GM23248 (cell line): Measurements from ENCODE around the gene TBC1D22A. TPM values are rescaled to one million over a fixed set of nuclear protein-coding genes. Genes with fewer than 3 reads are reported as not detected.

Experiments used
- DNase-seq: peaks from one replicate; pipeline ENCODE4 v3.0.0-alpha.2; 2015
- H2AFZ ChIP-seq: fragments of 200-600 bp; sonication (generic); 2 replicates; pipeline ENCODE4 v1.6.1; 2016; ENCODE audit warnings: antibody characterized with exemption
- H3F3A ChIP-seq: fragments of 200-600 bp; sonication (generic); 2 replicates; pipeline ENCODE4 v1.6.1; 2016; ENCODE audit warnings: mild to moderate bottlenecking, antibody characterized with exemption, mixed run types; ENCODE audit not compliant: insufficient read depth
- H3K27ac ChIP-seq: fragments of 200-600 bp; sonication (generic); 2 replicates; pipeline ENCODE4 v1.5.1; 2016; ENCODE audit warnings: mild to moderate bottlenecking
- H3K27me3 ChIP-seq: fragments of 200-600 bp; sonication (generic); replicated peaks from 2 replicates; pipeline ENCODE4 v1.6.1; 2016; ENCODE audit warnings: mild to moderate bottlenecking; ENCODE audit not compliant: insufficient read depth
- H3K36me3 ChIP-seq: fragments of 200-600 bp; sonication (generic); 2 replicates; pipeline ENCODE4 v1.6.1; 2016; ENCODE audit warnings: low read depth, mild to moderate bottlenecking
- H3K4me1 ChIP-seq: fragments of 200-600 bp; sonication (generic); 2 replicates; pipeline ENCODE4 v1.6.1; 2016; ENCODE audit warnings: mild to moderate bottlenecking; ENCODE audit not compliant: insufficient read depth
- H3K4me2 ChIP-seq: fragments of 200-600 bp; sonication (generic); one replicate; pipeline ENCODE4 v1.6.1; 2016; ENCODE audit warnings: mild to moderate bottlenecking; ENCODE audit not compliant: unreplicated experiment
- H3K4me3 ChIP-seq: fragments of 200-600 bp; sonication (generic); 2 replicates; pipeline ENCODE4 v1.5.1; 2016; ENCODE audit warnings: mild to moderate bottlenecking
- H3K79me2 ChIP-seq: fragments of 200-600 bp; sonication (generic); 2 replicates; pipeline ENCODE4 v1.6.1; 2016; ENCODE audit warnings: mild to moderate bottlenecking; ENCODE audit not compliant: insufficient read depth
- H3K9ac ChIP-seq: fragments of 200-600 bp; sonication (generic); 2 replicates; pipeline ENCODE4 v1.6.1; 2016; ENCODE audit warnings: mild to moderate bottlenecking
- H3K9me2 ChIP-seq: fragments of 200-600 bp; sonication (generic); 2 replicates; pipeline ENCODE4 v1.6.1; 2016; ENCODE audit warnings: mixed run types, mild to moderate bottlenecking, moderate library complexity; ENCODE audit not compliant: insufficient read depth
- H3K9me3 ChIP-seq: fragments of 200-600 bp; sonication (generic); one replicate; pipeline ENCODE4 v1.6.1; 2017; ENCODE audit warnings: low read depth
- H4K20me1 ChIP-seq: fragments of 200-600 bp; sonication (generic); 2 replicates; pipeline ENCODE4 v1.6.0; 2016; ENCODE audit not compliant: insufficient read depth
- EZH2 ChIP-seq: fragments of 200-600 bp; sonication (generic); IDR thresholded peaks from 2 replicates; pipeline ENCODE4 v1.6.1; 2018; ENCODE audit warnings: antibody characterized with exemption, mild to moderate bottlenecking; ENCODE audit not compliant: insufficient read depth, poor library complexity, severe bottlenecking
- EZH2phosphoT487 ChIP-seq: fragments of 200-600 bp; sonication (generic); IDR thresholded peaks from 2 replicates; pipeline ENCODE4 v1.6.1; 2018; ENCODE audit warnings: antibody characterized with exemption, moderate library complexity, mild to moderate bottlenecking, low read depth; ENCODE audit not compliant: insufficient read depth
- WGBS, 2 experiments: methylation state at CpG; one replicate each; pipeline ENCODE4 v1.1.6; 2015 to 2017; ENCODE audit warnings: low lambda C conversion rate in 2 of 2, low coverage in 1 of 2; ENCODE audit errors: missing lambda C conversion rate in 2 of 2; 5-methylcytosine and 5-hydroxymethylcytosine counted together
- in situ Hi-C: fragments of 300-500 bp; cut with MboI; formaldehyde crosslinking; loops from 2 replicates; pipeline ENCODE4 v1.15.0; 2020
- polyA plus RNA-seq: library from polyadenylated mRNA; unstranded; fragments of >200 nt; fragmentation: Nextera tagmentation; extraction: Ambion mirVana; gene quantifications from 2 replicates; pipeline ENCODE4 v1.2.1, GENCODE V29; 2016
- total RNA-seq: library from RNA; depleted of rRNA; stranded (reverse); fragments of >200 nt; shearing (Covaris generic); gene quantifications from 2 replicates; pipeline ENCODE4 v1.2.3, GENCODE V29; 2014; rRNA removed

Gene TBC1D22A, protein sequence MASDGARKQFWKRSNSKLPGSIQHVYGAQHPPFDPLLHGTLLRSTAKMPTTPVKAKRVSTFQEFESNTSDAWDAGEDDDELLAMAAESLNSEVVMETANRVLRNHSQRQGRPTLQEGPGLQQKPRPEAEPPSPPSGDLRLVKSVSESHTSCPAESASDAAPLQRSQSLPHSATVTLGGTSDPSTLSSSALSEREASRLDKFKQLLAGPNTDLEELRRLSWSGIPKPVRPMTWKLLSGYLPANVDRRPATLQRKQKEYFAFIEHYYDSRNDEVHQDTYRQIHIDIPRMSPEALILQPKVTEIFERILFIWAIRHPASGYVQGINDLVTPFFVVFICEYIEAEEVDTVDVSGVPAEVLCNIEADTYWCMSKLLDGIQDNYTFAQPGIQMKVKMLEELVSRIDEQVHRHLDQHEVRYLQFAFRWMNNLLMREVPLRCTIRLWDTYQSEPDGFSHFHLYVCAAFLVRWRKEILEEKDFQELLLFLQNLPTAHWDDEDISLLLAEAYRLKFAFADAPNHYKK
- total RNA-seq (12.3 and 13.3 TPM in 2 replicates), polyA plus RNA-seq (16.9 and 17.9 TPM in 2 replicates)

GRCh38 chr22:46762238-46763050, at the start of gene TBC1D22A:
TSS of gene TBC1D22A (plus strand) at chr22:46762650. CDS start at chr22:46762787, 137 bp downstream.
- Histone ChIP-seq H3K79me2 (peaks cover 68% of the 10 kb centered on the region), H3K27ac (peak within 1 kb of the TSS; percentile 88), H3K27me3 (no peaks in the 10 kb centered on the region), H3K36me3 (no peaks in the 10 kb centered on the region), H3K9me2 (no peaks in the 10 kb centered on the region), H3K4me2 (peak within 1 kb of the TSS; percentile 93), H3K4me1 (peaks cover 20% of the 10 kb centered on the region), H3K9me3 (no peaks in the 10 kb centered on the region), H3K9ac (peak within 1 kb of the TSS; percentile 96), H2AFZ (peak within 1 kb of the TSS; percentile 88), H4K20me1 (no peaks in the 10 kb centered on the region), H3K4me3 (peak within 1 kb of the TSS; percentile 97), H3F3A (peaks cover 11% of the 10 kb centered on the region; the same call in 1 of the 2 replicates)
- peak; percentile 99 for DNase-seq
- WGBS, 2 experiments: 1% methylated on average over 58 to 66 of the region's 66 CpGs
- TF ChIP-seq EZH2 (no peak), EZH2phosphoT487 (no peak)
- in situ Hi-C loops: no loop called here

- peak overlapping the region; percentile 56 for H3K27ac ChIP-seq
- H3K9ac ChIP-seq: peak overlapping the region; percentile 31
- H3K9me3 ChIP-seq: no peaks in the 10 kb centered on the region
- H2AFZ ChIP-seq: no peak overlapping the region
- peaks cover 36% of the 10 kb centered on the region for H3K36me3 ChIP-seq
- H3K9me2 ChIP-seq: no peaks in the 10 kb centered on the region
- H4K20me1 ChIP-seq: no peaks in the 10 kb centered on the region
- TF ChIP-seq EZH2: no peak
- no peak for TF ChIP-seq EZH2phosphoT487
- DNase-seq: peak; percentile 54
- H3F3A ChIP-seq: peaks cover 22% of the 10 kb centered on the region
- H3K4me1 ChIP-seq: peaks cover 7% of the 10 kb centered on the region
- in situ Hi-C loops: no loop called here
- no peak overlapping the region for H3K4me3 ChIP-seq
- 27 to 28% methylated on average over 4 of the region's 4 CpGs for WGBS, 2 experiments
- peaks cover 19% of the 10 kb centered on the region for H3K79me2 ChIP-seq
- H3K27me3 ChIP-seq: no peaks in the 10 kb centered on the region
- no peak overlapping the region for H3K4me2 ChIP-seq
Observed at GRCh38 chr22:46714550-46714949, 47.9 kb upstream of the TBC1D22A start.

GRCh38 chr22:46719921-46720320, 42.5 kb upstream of the TBC1D22A start:
- in situ Hi-C loops: no loop called here

DNA sequence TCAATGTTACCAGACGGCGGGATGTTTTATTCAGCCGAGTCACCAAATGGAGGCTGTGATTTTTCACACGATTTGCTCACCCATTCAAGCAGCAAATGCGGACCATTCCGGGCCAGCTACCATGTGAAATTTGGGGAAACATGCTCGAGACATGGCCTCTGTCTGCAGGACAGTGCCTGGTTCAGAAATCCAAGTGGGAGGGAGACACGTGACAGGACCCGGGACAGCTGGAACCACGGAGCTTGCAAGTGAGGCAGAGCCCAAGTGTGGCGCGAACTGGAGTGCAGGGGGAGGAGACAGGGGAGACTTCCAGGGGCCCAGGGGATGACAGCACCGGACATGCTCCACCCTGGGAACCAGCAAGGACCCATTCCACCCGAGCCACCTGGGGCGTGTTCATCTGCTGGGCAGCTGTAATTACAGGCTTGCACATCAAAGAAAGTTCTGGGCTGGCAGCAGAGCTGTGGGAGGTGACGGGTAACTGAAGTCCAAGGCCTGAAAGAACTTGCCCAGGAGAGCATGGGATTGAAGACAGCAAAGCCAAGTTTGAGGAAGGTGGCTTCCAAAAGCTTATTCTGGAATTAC, 40.9 kb upstream of the TBC1D22A start:
- TF ChIP-seq EZH2phosphoT487: no peak
- TF ChIP-seq EZH2: no peak
- WGBS, 2 experiments: 47% methylated on average over 15 to 16 of the region's 16 CpGs
- in situ Hi-C loops: no loop called here
- no peaks in the 10 kb centered on the region for H3K9me2 ChIP-seq
- H3K4me1 ChIP-seq: no peaks in the 10 kb centered on the region
- peaks cover 12% of the 10 kb centered on the region; the same call in 1 of the 2 replicates for H3K36me3 ChIP-seq
- no peak for DNase-seq
- H3F3A ChIP-seq: no peaks in the 10 kb centered on the region
- no peak overlapping the region for H3K4me3 ChIP-seq
- H3K79me2 ChIP-seq: peaks cover 53% of the 10 kb centered on the region
- no peak overlapping the region for H3K4me2 ChIP-seq
- no peak overlapping the region for H3K27ac ChIP-seq
- no peak overlapping the region for H3K9ac ChIP-seq
- no peaks in the 10 kb centered on the region for H3K27me3 ChIP-seq
- H4K20me1 ChIP-seq: no peaks in the 10 kb centered on the region; the same call in 1 of the 2 replicates
- no peak overlapping the region for H2AFZ ChIP-seq
- no peaks in the 10 kb centered on the region for H3K9me3 ChIP-seq

More at GRCh38 chr22:46719921-46720320, 42.5 kb upstream of the TBC1D22A start:
- DNase-seq: no peak
- no peaks in the 10 kb centered on the region for H3K9me2 ChIP-seq
- no peak overlapping the region for H3K4me3 ChIP-seq
- no peaks in the 10 kb centered on the region for H3K4me1 ChIP-seq
- WGBS, 2 experiments: 95 to 97% methylated on average over 11 of the region's 11 CpGs
- H3K9ac ChIP-seq: no peak overlapping the region
- H3F3A ChIP-seq: peaks cover 9% of the 10 kb centered on the region
- H3K36me3 ChIP-seq: peaks cover 12% of the 10 kb centered on the region; the same call in 1 of the 2 replicates
- TF ChIP-seq EZH2 (no peak), EZH2phosphoT487 (no peak)
- no peak overlapping the region for H3K27ac ChIP-seq
- no peak overlapping the region for H2AFZ ChIP-seq
- H4K20me1 ChIP-seq: no peaks in the 10 kb centered on the region
- H3K79me2 ChIP-seq: peaks cover 39% of the 10 kb centered on the region
- H3K4me2 ChIP-seq: no peak overlapping the region
- H3K9me3 ChIP-seq: no peaks in the 10 kb centered on the region
- H3K27me3 ChIP-seq: no peaks in the 10 kb centered on the region
